Kidney (tissue), 14 donors: ENCODE measurements around the gene TBC1D2. TPM values are rescaled to one million over a fixed set of nuclear protein-coding genes. Genes with fewer than 3 reads are reported as not detected.

Experiments used
- DNase-seq, 5 donors: peaks; one replicate each; pipeline ENCODE4 v3.0.0-alpha.2; 2013 to 2020
- FAIRE-seq: peaks from 2 replicates; lab custom pipeline; 2012; peaks lifted over from hg19 to GRCh38; lab: Jason Lieb, UNC
- H3K27ac ChIP-seq, 2 donors: one replicate each; pipeline ENCODE4 v1.7.0; 2013; ENCODE audit warnings: low read depth in 2 of 2, low read length in 2 of 2, inconsistent platforms in 1 of 2
- H3K27me3 ChIP-seq: one replicate; pipeline ENCODE4 v1.7.1; 2013; ENCODE audit warnings: low read length, inconsistent platforms; ENCODE audit not compliant: control insufficient read depth, insufficient read depth
- H3K36me3 ChIP-seq, 3 donors: one replicate each; pipeline versions ENCODE4 v1.7.0 to v1.7.1; 2013; ENCODE audit warnings: low read length in 3 of 3, control low read depth in 1 of 3, inconsistent platforms in 1 of 3; ENCODE audit not compliant: insufficient read depth in 3 of 3, control insufficient read depth in 2 of 3
- H3K4me1 ChIP-seq, 3 donors: one replicate each; pipeline versions ENCODE4 v1.7.0 to v1.7.1; 2013; ENCODE audit warnings: low read length in 3 of 3, inconsistent platforms in 1 of 3, low read depth in 1 of 3; ENCODE audit not compliant: control insufficient read depth in 2 of 3, insufficient read depth in 2 of 3
- H3K4me3 ChIP-seq, 3 donors: one replicate each; pipeline versions ENCODE4 v1.7.0 to v1.8.1; 2013; ENCODE audit warnings: low read length in 3 of 3, control low read depth in 1 of 3, inconsistent platforms in 1 of 3
- H3K9ac ChIP-seq, 3 donors: one replicate each; pipeline versions ENCODE4 v1.7.0 to v1.7.1; 2013; ENCODE audit warnings: low read length in 3 of 3, control low read depth in 1 of 3, inconsistent platforms in 1 of 3
- H3K9me3 ChIP-seq, 3 donors: one replicate each; pipeline versions ENCODE4 v1.7.0 to v1.7.1; 2013; ENCODE audit warnings: low read length in 3 of 3, control low read depth in 1 of 3, inconsistent platforms in 1 of 3; ENCODE audit not compliant: control insufficient read depth in 2 of 3, insufficient read depth in 1 of 3
- CTCF ChIP-seq: IDR thresholded peaks from 3 replicates; pipeline ENCODE4 v1.5.1; 2012; ENCODE audit warnings: mild to moderate bottlenecking, moderate library complexity, borderline replicate concordance; ENCODE audit not compliant: insufficient read depth; ENCODE audit errors: extremely low read depth
- intact Hi-C: fragments of 100-400 bp; cut with DNase I; formaldehyde crosslinking; loops from one replicate; pipeline ENCODE4 v1.11.1; 2022
- polyA plus RNA-seq: library from polyadenylated mRNA; stranded (reverse); fragments of 350-450 nt; fragmentation: Illumina TruSeq; extraction: RNeasy Lipid Tissue Mini Kit (QIAGEN cat#74804); gene quantifications from one replicate; pipeline ENCODE4 v1.2.3, GENCODE V29; 2014; ENCODE audit warnings: low read depth, low replicate concordance; ENCODE audit not compliant: insufficient read depth
- total RNA-seq: library from RNA; stranded (reverse); fragmentation: NEBNext Ultra II Directional; extraction: Animal tissue kit (Norgen Biotek cat#: 25700); gene quantifications from one replicate; pipeline ENCODE4 v1.2.1, GENCODE V29; 2021
- donor health status: control.
- donor health status: control.
- donor health status: control.
- donor health status: control.
- donor health status: control.
- donor health status: DM: yes; HTN: yes; CAD: no.
- donor health status: Normal renal cell carcinoma (clear cell type).

Gene TBC1D2
- total and polyA plus RNA-seq, 2 donors from 2014 or later, result 7.7 to 19.6 TPM

GRCh38 chr9:98218562-98219363, 36.7 kb downstream of the TBC1D2 start:
- H3K9ac ChIP-seq, result no peak overlapping the region
- no peak for FAIRE-seq

GRCh38 chr9:98217255-98217654, 38.2 kb downstream of the TBC1D2 start:
- Histone ChIP-seq H3K36me3 (peaks cover 0 to 5% (median 0%) of the 10 kb centered on the region in 3 donors), H3K4me1 (no peaks in the 10 kb centered on the region), H3K27ac (no peak overlapping the region), H3K27me3 (no peaks in the 10 kb centered on the region), H3K9me3 (no peaks in the 10 kb centered on the region), H3K9ac (no peak overlapping the region), H3K4me3 (no peak overlapping the region)
- TF ChIP-seq CTCF, result no peak
- FAIRE-seq, result no peak
- intact Hi-C loops, result no loop called here
- peak in 1 of 5 donors; percentile 54 for DNase-seq

More at GRCh38 chr9:98218562-98219363, 36.7 kb downstream of the TBC1D2 start:
- peak in 3 of 5 donors; percentile 14 to 23 (median 17) for DNase-seq
- Histone ChIP-seq H3K9me3 (no peaks in the 10 kb centered on the region), H3K4me3 (no peak overlapping the region), H3K27ac (no peak overlapping the region), H3K27me3 (no peaks in the 10 kb centered on the region), H3K4me1 (no peaks in the 10 kb centered on the region), H3K36me3 (peaks cover 0 to 2% (median 0%) of the 10 kb centered on the region in 3 donors)
- TF ChIP-seq CTCF, result no peak
- intact Hi-C loops, result no loop called here

GRCh38 chr9:98216391-98216790, 39.1 kb downstream of the TBC1D2 start:
- intact Hi-C loops, result no loop called here
- Histone ChIP-seq H3K27me3 (no peaks in the 10 kb centered on the region), H3K4me3 (no peak overlapping the region), H3K36me3 (peaks cover 0 to 5% (median 0%) of the 10 kb centered on the region in 3 donors), H3K4me1 (no peaks in the 10 kb centered on the region), H3K27ac (no peak overlapping the region), H3K9ac (no peak overlapping the region), H3K9me3 (no peaks in the 10 kb centered on the region)
- TF ChIP-seq CTCF, result no peak
- FAIRE-seq, result no peak
- no peak for DNase-seq
